Stimulated activated CD4-positive, alpha-beta T cell treated with anti-CD3 and anti-CD28 coated beads, TNF-alpha, amount 100 ng/mL, for 4 hours (primary cell): ENCODE measurements around the gene SPRED2.

ENCODE experiments used
- DNase-seq, 3 experiments: peaks; one replicate each; pipeline ENCODE4 v3.0.0-alpha.2; 2020; ENCODE audit warnings: low read depth in 3 of 3

The SPRED2 gene, protein sequence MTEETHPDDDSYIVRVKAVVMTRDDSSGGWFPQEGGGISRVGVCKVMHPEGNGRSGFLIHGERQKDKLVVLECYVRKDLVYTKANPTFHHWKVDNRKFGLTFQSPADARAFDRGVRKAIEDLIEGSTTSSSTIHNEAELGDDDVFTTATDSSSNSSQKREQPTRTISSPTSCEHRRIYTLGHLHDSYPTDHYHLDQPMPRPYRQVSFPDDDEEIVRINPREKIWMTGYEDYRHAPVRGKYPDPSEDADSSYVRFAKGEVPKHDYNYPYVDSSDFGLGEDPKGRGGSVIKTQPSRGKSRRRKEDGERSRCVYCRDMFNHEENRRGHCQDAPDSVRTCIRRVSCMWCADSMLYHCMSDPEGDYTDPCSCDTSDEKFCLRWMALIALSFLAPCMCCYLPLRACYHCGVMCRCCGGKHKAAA

GRCh38 chr2:65432227-65433190 lies at the start of gene SPRED2:
SPRED2 (minus strand) TSS chr2:65432599; CDS start chr2:65431987, 612 bp downstream.
- DNase-seq, result peak; percentile 22 to 36 (median 34)

DNA sequence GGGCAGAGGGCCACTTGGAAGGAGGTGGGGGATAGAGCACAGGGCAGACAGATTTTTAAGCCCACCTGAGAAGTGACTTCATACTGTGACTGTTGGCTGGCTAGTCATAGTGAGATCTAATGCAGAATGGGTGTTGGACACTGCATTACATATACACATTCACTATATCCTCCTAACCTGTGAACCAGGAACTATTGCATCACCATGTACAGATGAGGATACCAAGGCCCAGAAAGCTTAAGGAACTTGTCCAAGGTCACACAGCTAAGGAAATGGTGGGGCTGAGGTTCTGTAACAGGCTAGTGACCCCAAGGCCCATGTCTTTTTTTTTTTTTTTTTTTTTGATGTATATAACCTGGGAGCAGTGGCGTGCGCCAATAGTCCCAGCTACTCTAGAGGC lies 49.6 kb upstream of the SPRED2 start:
- DNase-seq, result no peak

- DNase-seq, result no peak
These were observed 47.1 kb upstream of the SPRED2 start for GRCh38 chr2:65479524-65479923.

- no peak for DNase-seq
These were observed 46.2 kb upstream of the SPRED2 start for GRCh38 chr2:65478498-65479135.

- DNase-seq, result no peak
These were observed 45.2 kb upstream of the SPRED2 start for GRCh38 chr2:65477590-65477989.

- no peak for DNase-seq
These were observed 44.4 kb upstream of the SPRED2 start for GRCh38 chr2:65476778-65477177.

DNA sequence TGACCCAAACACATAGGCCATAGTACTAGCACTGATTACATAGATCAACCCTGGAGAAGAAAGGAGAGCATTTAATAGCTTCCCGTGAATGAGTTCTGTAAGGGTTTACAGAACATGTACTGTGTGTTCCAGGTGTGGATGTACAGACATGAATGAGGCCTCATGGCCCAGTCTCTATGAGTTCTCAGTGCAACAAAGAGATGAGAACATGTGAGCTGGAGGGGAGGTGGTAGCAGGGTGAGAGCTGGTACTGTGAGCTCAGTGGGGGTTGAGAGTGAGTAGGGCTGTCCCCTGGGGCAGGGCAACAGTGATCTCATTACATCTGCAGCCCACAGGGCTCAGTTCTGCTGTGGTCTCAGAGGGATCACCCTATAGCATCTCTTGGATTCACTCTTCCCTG lies 42.6 kb upstream of the SPRED2 start:
- DNase-seq, result no peak

- no peak for DNase-seq
These were observed 40.6 kb upstream of the SPRED2 start for GRCh38 chr2:65473045-65473444.

- DNase-seq, result no peak
These were observed 39.0 kb upstream of the SPRED2 start for GRCh38 chr2:65471409-65471808.

DNA sequence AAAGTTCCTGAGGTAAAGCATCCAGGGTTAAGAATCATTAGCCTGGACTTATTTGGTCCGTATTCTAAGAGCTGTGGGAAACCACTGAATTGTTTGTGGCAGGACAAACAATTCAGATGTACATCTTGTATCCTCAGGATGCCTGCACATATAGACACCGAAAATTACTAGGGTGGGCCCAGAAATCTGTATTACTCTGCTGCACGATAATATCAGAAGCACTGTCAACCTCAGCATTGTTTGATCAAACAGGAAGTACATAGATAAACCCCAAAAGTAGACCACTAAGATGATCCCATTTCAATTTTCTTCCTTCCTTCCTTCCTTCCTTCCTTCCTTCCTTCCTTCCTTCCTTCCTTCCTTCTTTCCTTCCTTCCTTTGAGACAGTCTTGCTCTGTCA lies 34.2 kb upstream of the SPRED2 start:
- no peak for DNase-seq

- no peak for DNase-seq
These were observed 33.5 kb upstream of the SPRED2 start for GRCh38 chr2:65465857-65466256.

DNA sequence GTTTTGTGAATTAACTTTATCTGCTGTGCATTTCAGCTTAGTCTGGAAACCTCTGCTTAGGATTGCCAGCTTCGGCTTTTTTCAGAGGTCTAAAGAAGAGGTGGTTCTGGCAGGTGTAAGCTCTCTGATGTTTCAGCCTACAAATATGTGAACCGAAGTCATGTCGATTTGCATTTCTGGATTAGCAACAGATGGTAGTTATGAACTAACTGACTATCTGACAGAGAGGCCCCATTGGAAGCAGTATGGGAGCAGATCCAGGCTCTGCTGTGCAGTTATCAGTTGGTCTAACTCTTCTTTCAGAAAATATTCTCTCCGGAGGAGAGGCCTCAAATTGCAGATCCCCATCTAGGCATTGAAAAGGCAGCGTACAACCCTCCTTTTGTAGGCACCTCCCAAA lies 32.7 kb upstream of the SPRED2 start:
- no peak for DNase-seq

GRCh38 chr2:65464604-65465003 lies 32.2 kb upstream of the SPRED2 start:
- DNase-seq, result no peak

- no peak for DNase-seq
These were observed 26.6 kb upstream of the SPRED2 start for GRCh38 chr2:65458999-65459398.

DNA sequence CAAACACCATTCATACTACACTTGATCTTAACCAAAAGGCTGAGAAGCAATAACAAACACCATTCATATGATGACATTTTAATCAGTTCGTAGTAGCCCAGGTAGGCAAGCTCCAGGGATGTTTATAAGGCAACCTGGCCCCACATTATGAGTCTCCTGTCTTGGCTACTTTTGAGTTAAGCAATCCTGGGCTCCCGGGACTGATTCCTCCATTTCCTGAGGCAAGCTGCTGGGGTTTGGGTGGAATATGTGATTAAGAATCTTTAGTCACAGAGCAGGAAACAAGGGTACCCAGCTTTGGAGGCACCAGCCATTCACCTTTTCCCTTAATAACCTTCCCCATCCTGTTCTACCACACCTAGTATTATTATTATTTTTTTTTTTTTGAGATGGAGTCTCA lies 24.5 kb upstream of the SPRED2 start:
- DNase-seq, result no peak

- no peak for DNase-seq
These were observed 23.7 kb upstream of the SPRED2 start for GRCh38 chr2:65456064-65456463.

DNA sequence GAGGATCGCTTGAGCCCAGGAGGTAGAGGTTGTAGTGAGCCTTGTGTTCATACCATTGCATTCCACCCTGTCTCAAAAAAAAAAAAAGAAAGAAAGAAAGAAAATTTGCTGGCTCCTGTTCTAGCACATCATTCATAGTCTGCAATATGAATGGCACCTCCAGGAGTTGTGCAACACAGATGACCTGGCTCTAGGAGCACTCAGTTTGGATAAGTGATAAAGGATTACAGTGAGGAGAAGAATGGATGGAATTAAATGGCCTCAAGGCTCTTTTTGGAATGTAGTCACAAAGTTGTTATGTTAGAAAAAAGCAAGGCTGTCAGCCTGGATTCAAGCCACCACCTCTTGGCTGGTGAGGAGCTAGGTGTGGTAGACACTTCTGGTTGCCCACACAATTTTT lies 21.5 kb upstream of the SPRED2 start:
- DNase-seq, result no peak

DNA sequence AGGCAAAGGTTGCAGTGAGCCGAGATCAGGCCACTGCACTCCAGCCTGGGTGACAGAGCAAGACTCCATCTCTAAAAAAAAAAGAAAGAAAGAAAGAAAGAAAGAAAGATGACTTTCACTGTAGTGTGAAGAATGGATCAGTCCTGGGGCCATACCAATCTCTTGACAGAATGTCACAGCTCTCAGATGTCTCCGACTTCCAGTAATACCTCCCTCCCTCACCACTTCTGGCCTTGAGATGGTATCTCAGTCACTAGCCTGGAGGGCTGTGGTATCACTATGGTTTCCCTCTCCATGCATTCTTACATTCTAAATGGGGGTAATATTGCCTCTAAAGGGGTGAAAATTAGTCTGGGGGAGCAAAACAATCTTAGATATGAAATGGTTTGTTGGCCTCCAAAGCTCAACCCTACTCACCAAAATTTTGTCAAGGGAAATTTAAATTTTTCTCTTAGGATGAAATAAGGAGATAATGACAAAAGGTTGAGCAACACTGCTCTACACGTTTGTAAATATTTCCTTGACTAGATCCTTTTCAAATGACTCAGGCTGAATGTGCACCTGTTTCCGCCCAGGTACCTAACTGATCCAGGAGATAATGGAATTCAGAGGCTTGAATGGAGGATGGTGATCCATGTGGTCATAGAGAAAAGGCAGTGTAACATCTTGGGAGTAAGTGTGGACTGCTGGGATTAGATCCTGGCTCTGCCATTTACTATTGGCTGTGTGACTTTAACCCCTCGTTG lies 19.9 kb upstream of the SPRED2 start:
- DNase-seq, result no peak

- DNase-seq, result no peak
These were observed 18.4 kb upstream of the SPRED2 start for GRCh38 chr2:65450810-65451209.

- DNase-seq, result no peak
These were observed 18.0 kb upstream of the SPRED2 start for GRCh38 chr2:65450393-65450792.

- no peak for DNase-seq
These were observed 11.2 kb upstream of the SPRED2 start for GRCh38 chr2:65443509-65444186.
